IPS-15b (cell line): ENCODE measurements around the gene PPAT.
"Not testable (repeated sequence)": the region's sequence is repeated elsewhere in the genome, so short reads cannot be mapped to it uniquely, and the experiment has no call there.

Source experiments
- H3K27me3 ChIP-seq: one replicate; pipeline ENCODE4 v1.6.1; 2013; ENCODE audit warnings: low read length; ENCODE audit not compliant: control insufficient read depth, insufficient read depth
- H3K36me3 ChIP-seq: one replicate; pipeline ENCODE4 v1.6.1; 2013; ENCODE audit warnings: low read length; ENCODE audit not compliant: control insufficient read depth, insufficient read depth
- H3K4me1 ChIP-seq: one replicate; pipeline ENCODE4 v1.6.1; 2013; ENCODE audit warnings: mild to moderate bottlenecking, low read length; ENCODE audit not compliant: control insufficient read depth, insufficient read depth
- H3K4me3 ChIP-seq: one replicate; pipeline ENCODE4 v1.5.1; 2013; ENCODE audit warnings: low read depth, low read length
- H3K9ac ChIP-seq: one replicate; pipeline ENCODE4 v1.6.1; 2013; ENCODE audit warnings: low read depth, mild to moderate bottlenecking, low read length
- H3K9me3 ChIP-seq: one replicate; pipeline ENCODE4 v1.6.1; 2013; ENCODE audit warnings: mild to moderate bottlenecking, low read length; ENCODE audit not compliant: control insufficient read depth, insufficient read depth

PPAT gene

GRCh38 chr4:56435140-56435926 is at the start of gene PPAT:
PPAT (minus strand) TSS chr4:56435615; CDS start chr4:56435477, 138 bp downstream.
- Histone ChIP-seq H3K9me3 (no peaks in the 10 kb centered on the region), H3K27me3 (no peaks in the 10 kb centered on the region), H3K4me3 (peak within 1 kb of the TSS; percentile 94), H3K9ac (peak within 1 kb of the TSS; percentile 87), H3K36me3 (no peaks in the 10 kb centered on the region), H3K4me1 (peaks cover under 1% of the 10 kb centered on the region)

- Histone ChIP-seq H3K9me3 (no peaks in the 10 kb centered on the region), H3K4me1 (no peaks in the 10 kb centered on the region), H3K9ac (no peak overlapping the region), H3K27me3 (no peaks in the 10 kb centered on the region), H3K36me3 (peaks cover 14% of the 10 kb centered on the region), H3K4me3 (no peak overlapping the region)
Measured at GRCh38 chr4:56480691-56481090, 45.3 kb upstream of the PPAT start.

DNA sequence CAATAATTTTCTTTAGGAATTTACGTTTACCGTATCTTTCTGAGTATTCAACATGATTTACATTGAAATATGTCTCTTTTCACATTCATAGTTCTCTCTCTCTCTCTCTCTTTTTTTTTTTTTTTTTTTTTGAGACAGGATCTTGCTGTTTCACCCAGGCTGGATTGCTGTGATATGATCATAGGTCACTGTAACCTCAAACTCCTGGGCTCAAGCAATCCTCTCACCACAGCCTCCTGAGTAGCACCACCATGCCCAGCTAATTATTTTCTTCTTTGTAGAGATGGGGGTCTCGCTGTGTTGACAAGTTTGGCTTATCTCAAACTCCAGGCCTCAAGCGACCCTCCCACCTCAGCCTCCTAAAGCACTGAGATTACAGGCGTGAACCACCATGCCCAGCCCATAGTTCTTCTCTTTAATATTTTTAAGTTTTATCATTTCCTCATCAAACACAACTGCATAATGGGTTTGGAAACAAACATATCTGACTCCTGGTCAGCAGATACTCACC is 41.8 kb upstream of the PPAT start:
- Histone ChIP-seq H3K4me3 (no peak overlapping the region), H3K27me3 (no peaks in the 10 kb centered on the region), H3K9ac (no peak overlapping the region), H3K9me3 (no peaks in the 10 kb centered on the region), H3K4me1 (no peaks in the 10 kb centered on the region), H3K36me3 (peaks cover 15% of the 10 kb centered on the region)

- Histone ChIP-seq H3K27me3 (no peaks in the 10 kb centered on the region), H3K4me1 (no peaks in the 10 kb centered on the region), H3K9me3 (no peaks in the 10 kb centered on the region), H3K36me3 (peaks cover 20% of the 10 kb centered on the region), H3K4me3 (no peak overlapping the region), H3K9ac (no peak overlapping the region)
Measured at GRCh38 chr4:56475917-56476316, 40.5 kb upstream of the PPAT start.

DNA sequence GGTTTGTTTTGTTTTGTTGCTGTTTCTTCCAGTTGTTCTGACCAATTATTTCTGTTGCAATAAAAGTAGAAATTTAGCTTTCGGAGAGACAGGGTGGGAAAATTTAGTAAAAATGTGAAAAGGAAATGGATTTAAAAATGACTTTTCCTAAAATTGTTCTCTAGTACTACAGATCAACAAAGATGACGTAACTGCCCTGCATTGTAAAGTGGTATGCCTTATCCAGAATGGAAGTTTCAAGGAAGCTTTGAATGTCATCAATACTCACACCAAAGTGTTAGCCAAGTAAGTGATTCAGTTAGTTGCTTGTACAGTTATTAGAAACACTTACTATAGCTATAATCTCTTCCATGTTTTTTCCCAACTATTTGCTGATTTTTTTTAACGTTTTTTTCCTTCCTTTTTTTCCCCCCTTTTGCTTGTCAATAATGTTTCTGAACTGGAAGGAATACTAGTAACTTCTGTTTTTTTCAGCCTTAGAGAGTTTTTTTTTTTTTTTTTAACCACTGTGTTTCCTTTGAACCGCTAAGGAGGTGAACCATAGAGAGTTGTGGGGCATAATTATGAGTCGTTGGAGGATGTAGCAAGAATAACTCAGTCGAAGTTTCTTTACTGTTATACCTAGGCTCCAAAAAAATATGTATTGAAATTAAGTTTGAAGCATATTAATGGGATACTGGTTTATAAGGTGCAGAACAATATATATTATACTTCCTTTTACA is 34.2 kb upstream of the PPAT start:
- H3K4me1 ChIP-seq: peaks cover 4% of the 10 kb centered on the region
- no peaks in the 10 kb centered on the region for H3K27me3 ChIP-seq
- no peak overlapping the region for H3K4me3 ChIP-seq
- H3K36me3 ChIP-seq: peaks cover 9% of the 10 kb centered on the region
- no peaks in the 10 kb centered on the region for H3K9me3 ChIP-seq
- no peak overlapping the region for H3K9ac ChIP-seq

DNA sequence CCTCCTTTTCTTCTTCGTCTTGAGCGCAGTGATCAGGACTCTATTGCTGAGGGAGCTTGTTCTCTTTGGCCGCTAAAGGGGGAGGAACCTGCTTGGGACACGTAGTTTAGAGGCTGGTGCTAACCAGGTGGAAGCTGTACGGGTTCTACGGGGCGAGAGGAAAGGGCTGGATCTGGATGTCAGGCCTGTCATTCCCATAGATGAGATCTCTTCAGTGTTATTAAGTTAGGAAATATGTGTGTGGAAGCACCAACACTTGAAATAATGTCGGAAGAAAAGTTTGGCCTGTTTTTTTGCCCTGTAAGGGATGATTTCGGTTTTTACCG is 32.6 kb upstream of the PPAT start:
- H3K36me3 ChIP-seq: peaks cover 8% of the 10 kb centered on the region
- H3K4me3 ChIP-seq: peak overlapping the region; percentile 99
- H3K27me3 ChIP-seq: no peaks in the 10 kb centered on the region
- H3K9ac ChIP-seq: peak overlapping the region; percentile 93
- peaks cover 4% of the 10 kb centered on the region for H3K4me1 ChIP-seq
- H3K9me3 ChIP-seq: no peaks in the 10 kb centered on the region

- H3K4me1 ChIP-seq: peaks cover 4% of the 10 kb centered on the region
- H3K4me3 ChIP-seq: peak within 1 kb of the TSS; percentile 99
- peaks cover 7% of the 10 kb centered on the region for H3K36me3 ChIP-seq
- no peaks in the 10 kb centered on the region for H3K27me3 ChIP-seq
- peak within 1 kb of the TSS; percentile 93 for H3K9ac ChIP-seq
- H3K9me3 ChIP-seq: no peaks in the 10 kb centered on the region
Measured at GRCh38 chr4:56467284-56468096, 32.1 kb upstream of the PPAT start, which contains the start of gene SRP72. SRP72 (plus strand) TSS chr4:56467617; CDS start chr4:56467636, 19 bp downstream.

DNA sequence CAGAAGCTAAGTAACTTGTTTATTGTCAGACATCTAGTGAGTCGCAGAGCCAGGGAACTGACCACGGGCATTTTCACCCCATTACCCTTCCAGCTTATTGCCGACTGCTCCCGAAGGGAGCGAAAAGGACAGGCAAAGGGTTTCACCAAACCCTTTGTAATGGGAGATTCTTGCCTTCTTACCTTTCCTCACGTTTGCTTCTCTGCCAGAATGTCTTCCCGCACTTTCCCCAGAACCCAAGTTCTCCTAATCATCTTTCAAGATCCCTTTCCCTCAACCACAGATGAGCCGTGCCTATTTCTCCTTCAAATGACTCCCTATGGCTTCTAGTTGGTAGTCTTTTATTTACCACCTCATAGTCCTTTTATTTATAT is 31.5 kb upstream of the PPAT start:
- H3K4me3 ChIP-seq: peak overlapping the region; percentile 99
- no peaks in the 10 kb centered on the region for H3K9me3 ChIP-seq
- no peaks in the 10 kb centered on the region for H3K27me3 ChIP-seq
- peaks cover 4% of the 10 kb centered on the region for H3K4me1 ChIP-seq
- H3K9ac ChIP-seq: peak overlapping the region; percentile 93
- H3K36me3 ChIP-seq: peaks cover 8% of the 10 kb centered on the region

- Histone ChIP-seq H3K4me3 (peak overlapping the region; percentile 99), H3K9ac (peak overlapping the region; percentile 93)
- H3K27me3 ChIP-seq, H3K4me1 ChIP-seq, H3K36me3 ChIP-seq, H3K9me3 ChIP-seq: not testable (repeated sequence)
Measured at GRCh38 chr4:56466296-56466761, 30.9 kb upstream of the PPAT start.

DNA sequence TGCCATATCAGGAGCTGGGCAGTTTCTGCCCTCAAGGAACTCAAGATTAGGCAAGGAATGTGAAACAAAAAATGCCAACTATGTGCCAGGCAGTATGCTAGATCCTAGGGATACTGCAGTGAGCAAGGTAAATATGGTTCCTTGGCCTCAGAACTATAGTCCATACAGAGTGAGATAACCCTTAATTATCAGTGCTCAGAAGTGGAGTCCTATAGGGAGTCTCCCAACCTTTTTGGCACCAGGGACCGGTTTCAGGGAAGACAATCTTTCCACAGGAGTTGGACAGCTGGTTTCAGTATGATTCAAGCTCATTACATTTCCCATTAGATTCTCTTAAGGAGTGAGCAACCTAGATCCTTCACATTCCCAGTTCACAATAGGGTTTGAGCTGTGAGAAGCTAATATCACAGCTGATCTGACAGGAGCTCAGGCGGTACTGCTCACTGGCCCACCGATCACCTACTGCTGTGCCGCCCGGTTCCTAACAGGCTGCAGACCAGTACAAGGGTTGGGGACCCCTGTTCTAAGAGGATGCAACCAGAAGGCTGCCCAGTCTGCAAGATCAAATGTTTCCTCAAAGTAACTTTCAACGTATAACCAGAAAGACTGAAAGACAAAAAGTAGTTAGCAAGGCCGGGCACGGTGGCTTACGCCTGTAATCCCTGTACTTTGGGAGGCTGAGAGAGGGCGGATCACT is 30.3 kb upstream of the PPAT start:
- Histone ChIP-seq H3K27me3 (no peaks in the 10 kb centered on the region), H3K36me3 (peaks cover 9% of the 10 kb centered on the region), H3K4me3 (peak overlapping the region; percentile 99), H3K4me1 (peaks cover 4% of the 10 kb centered on the region), H3K9me3 (no peaks in the 10 kb centered on the region), H3K9ac (peak overlapping the region; percentile 93)

- no peak overlapping the region for H3K4me3 ChIP-seq
- H3K9me3 ChIP-seq: no peaks in the 10 kb centered on the region
- no peak overlapping the region for H3K9ac ChIP-seq
- peaks cover 4% of the 10 kb centered on the region for H3K4me1 ChIP-seq
- peaks cover 18% of the 10 kb centered on the region for H3K36me3 ChIP-seq
- no peaks in the 10 kb centered on the region for H3K27me3 ChIP-seq
Measured at GRCh38 chr4:56464581-56464980, 29.2 kb upstream of the PPAT start.
